IPS-15b (cell line): ENCODE data around the gene SLC35B2.

ENCODE experiments used
- H3K27me3 ChIP-seq: one replicate; pipeline ENCODE4 v1.6.1; 2013; ENCODE audit warnings: low read length; ENCODE audit not compliant: control insufficient read depth, insufficient read depth
- H3K36me3 ChIP-seq: one replicate; pipeline ENCODE4 v1.6.1; 2013; ENCODE audit warnings: low read length; ENCODE audit not compliant: control insufficient read depth, insufficient read depth
- H3K4me1 ChIP-seq: one replicate; pipeline ENCODE4 v1.6.1; 2013; ENCODE audit warnings: mild to moderate bottlenecking, low read length; ENCODE audit not compliant: control insufficient read depth, insufficient read depth
- H3K4me3 ChIP-seq: one replicate; pipeline ENCODE4 v1.5.1; 2013; ENCODE audit warnings: low read depth, low read length
- H3K9ac ChIP-seq: one replicate; pipeline ENCODE4 v1.6.1; 2013; ENCODE audit warnings: low read depth, mild to moderate bottlenecking, low read length
- H3K9me3 ChIP-seq: one replicate; pipeline ENCODE4 v1.6.1; 2013; ENCODE audit warnings: mild to moderate bottlenecking, low read length; ENCODE audit not compliant: control insufficient read depth, insufficient read depth

SLC35B2 gene

GRCh38 chr6:44264154-44265006 lies 7.1 kb upstream of the SLC35B2 start:
- H3K36me3 ChIP-seq = peaks cover 14% of the 10 kb centered on the region
- H3K27me3 ChIP-seq = peaks cover 14% of the 10 kb centered on the region
- no peaks in the 10 kb centered on the region for H3K9me3 ChIP-seq
- H3K9ac ChIP-seq = peak overlapping the region; percentile 47
- H3K4me1 ChIP-seq = peaks cover 27% of the 10 kb centered on the region
- peak overlapping the region; percentile 82 for H3K4me3 ChIP-seq

DNA sequence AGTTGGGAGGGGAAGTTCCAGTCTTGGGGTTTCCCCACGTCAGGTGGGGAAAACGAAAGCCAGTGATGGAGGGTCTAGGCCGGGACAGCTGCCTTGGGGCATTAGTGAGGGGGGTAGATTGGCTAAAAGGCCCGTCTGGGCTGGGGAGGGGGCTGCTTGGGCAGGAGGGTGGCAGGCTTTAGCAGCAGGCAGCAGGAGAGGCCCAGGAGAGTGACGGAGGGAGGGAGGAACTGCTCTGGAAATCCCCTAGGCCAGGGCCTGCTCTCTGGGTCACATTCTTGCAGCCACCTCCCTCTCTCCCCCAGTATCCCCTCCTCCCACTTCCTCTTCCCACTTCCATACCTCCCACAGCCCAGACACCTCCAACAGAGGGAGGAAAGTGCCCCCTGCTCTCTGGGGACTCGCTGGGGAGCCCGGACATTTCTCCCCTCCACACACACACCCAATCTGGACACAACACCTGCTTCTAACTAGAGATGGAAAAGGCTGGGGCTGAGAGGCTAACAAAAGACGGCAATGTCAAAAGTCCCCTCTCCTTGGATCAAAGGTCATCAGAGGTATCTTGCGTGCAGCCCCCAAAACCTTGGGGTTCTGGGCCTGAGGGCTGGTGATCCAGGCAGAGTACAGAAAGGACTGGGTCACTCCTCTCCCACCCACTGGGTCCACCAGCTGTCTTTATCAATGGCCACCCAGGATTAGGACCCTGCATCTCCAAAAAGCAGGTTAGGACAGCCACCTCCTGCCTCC lies 6.2 kb upstream of the SLC35B2 start:
- H3K4me3 ChIP-seq = peak overlapping the region; percentile 82
- peaks cover 19% of the 10 kb centered on the region for H3K36me3 ChIP-seq
- H3K27me3 ChIP-seq = peaks cover 9% of the 10 kb centered on the region
- H3K9ac ChIP-seq = no peak overlapping the region
- peaks cover 19% of the 10 kb centered on the region for H3K4me1 ChIP-seq
- H3K9me3 ChIP-seq = no peaks in the 10 kb centered on the region

DNA sequence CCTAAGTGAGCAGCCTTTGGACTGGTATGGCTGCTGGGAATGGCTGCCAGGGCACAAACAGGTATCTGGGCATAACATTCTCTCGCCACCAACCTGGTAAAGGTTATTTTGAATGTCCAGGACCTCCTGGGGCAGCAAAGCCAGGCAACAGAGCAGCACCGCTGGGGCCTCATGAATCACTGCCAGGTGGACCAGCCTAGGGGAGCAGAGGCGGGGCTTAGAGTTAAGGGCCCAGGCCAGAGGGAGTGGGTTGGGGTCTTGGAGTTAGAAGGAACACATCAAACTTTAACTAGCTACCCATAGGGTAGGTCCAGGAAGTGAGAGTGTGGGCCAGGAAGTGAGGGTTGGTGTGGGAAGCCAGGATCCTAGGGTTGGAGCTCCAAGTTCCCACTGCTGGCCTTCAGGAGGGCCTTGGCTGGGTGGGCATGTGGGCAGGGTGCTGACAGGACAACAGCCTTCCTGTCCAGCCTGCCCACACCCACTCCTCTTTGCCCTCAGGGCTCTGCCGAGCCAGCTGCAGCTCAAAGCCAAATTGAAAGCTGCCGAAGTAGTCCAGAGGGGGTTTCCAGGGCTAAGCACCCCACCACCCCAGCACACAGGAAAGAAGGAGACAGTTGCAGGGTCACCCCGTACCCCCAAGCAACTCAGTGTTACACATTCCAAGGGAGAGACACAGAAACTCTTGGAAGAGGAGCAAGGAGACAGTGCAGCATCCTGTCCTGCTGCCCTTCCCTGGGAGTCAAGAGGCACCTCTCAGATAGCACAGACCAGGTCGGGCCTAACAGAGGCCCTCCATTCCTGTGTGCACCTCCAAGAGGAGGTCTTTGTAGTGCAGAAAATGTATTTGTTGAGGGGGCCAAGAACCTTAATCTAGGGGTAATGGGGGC lies 5.4 kb upstream of the SLC35B2 start:
- Histone ChIP-seq H3K4me1 (peaks cover 15% of the 10 kb centered on the region), H3K27me3 (peaks cover 9% of the 10 kb centered on the region), H3K4me3 (peak overlapping the region; percentile 82), H3K36me3 (peaks cover 19% of the 10 kb centered on the region), H3K9ac (no peak overlapping the region), H3K9me3 (no peaks in the 10 kb centered on the region)

DNA sequence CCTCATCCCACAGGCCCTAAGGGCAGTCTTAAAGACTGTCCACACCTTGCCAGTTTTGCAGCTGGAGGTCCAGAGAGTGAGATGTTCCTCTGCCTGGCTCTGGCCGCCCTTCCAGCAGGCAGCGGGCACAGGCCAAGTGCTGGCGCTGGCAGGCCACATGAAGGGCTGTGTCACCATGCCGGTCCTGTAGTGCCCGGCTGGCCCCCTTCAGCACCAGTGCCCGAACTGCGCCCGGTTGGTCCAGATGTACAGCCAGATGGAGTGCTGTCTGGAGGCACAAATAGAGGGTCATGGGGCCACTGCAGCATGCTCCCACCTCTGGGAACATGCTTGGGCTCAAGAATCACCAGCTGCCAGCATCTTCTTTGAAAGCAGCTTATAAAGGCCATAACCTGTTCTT lies 4.3 kb upstream of the SLC35B2 start:
- H3K4me1 ChIP-seq = peaks cover 15% of the 10 kb centered on the region
- no peak overlapping the region for H3K9ac ChIP-seq
- peaks cover 19% of the 10 kb centered on the region for H3K36me3 ChIP-seq
- no peak overlapping the region for H3K4me3 ChIP-seq
- H3K9me3 ChIP-seq = no peaks in the 10 kb centered on the region
- peaks cover 8% of the 10 kb centered on the region for H3K27me3 ChIP-seq

DNA sequence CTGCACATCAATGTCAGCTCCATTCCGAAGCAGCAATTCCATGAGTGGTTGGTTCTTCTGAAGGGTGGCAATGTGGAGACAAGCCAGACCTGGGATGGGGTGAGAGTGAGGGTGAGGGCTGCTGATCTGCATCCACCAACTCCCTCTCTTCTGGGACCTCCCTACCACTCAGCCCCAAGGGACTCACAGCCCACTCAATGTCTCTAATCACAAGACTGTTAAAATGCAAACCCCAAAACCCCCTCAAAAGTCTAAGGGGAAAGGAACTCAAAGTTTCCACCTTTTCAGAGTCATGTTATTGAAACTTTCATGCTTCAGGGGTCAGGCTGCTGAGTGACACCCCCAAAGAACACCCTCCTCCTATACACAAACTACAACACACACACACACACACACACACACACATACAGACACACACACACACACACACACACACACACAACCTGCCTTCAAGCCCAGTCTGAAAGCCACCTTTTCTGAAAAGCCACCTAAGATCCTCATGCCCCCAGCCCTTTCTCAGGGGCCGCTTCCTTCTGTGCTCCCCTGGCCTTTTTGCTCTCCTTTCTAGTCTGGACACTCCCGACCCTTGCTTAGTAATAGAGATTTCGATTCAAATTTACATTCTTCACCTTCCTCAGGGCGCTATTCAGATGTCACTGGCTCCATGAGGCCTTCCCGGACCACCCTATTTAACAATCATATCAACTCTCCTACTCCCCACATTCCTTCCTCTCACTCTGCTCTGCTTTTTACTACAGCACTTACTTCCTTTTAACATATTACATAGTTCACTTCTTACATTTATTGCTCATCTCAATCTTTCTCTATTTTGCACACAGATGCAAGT lies 3.3 kb upstream of the SLC35B2 start:
- Histone ChIP-seq H3K4me3 (no peak overlapping the region), H3K9me3 (no peaks in the 10 kb centered on the region), H3K27me3 (peaks cover 3% of the 10 kb centered on the region), H3K4me1 (peaks cover 15% of the 10 kb centered on the region), H3K36me3 (peaks cover 19% of the 10 kb centered on the region), H3K9ac (no peak overlapping the region)

DNA sequence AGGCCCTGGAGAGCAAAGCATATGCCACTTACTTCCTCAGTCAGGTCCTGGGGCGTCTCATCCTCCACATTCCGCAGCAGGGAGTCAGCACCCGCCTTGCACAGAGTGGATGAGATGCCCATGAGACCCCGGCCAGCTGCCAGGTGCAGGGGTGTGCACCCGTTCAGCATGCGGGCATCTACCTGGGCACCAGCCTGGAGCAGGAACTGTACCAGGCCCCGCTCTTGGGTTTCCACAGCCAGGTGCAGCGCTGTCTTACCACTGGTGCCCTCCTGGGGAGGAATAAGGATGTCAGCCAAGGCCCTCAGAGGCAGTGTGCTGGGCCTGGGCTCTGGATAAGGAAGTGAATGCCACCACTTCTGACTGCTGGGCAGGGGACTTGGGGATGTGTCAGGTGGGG lies 2.7 kb upstream of the SLC35B2 start:
- Histone ChIP-seq H3K4me3 (no peak overlapping the region), H3K36me3 (peaks cover 19% of the 10 kb centered on the region), H3K4me1 (peaks cover 15% of the 10 kb centered on the region), H3K9ac (no peak overlapping the region), H3K9me3 (no peaks in the 10 kb centered on the region), H3K27me3 (peaks cover 3% of the 10 kb centered on the region)

GRCh38 chr6:44258921-44259320 lies 1.6 kb upstream of the SLC35B2 start:
- Histone ChIP-seq H3K4me1 (peaks cover 9% of the 10 kb centered on the region), H3K9ac (no peak overlapping the region), H3K4me3 (no peak overlapping the region), H3K9me3 (no peaks in the 10 kb centered on the region), H3K27me3 (no peaks in the 10 kb centered on the region), H3K36me3 (peaks cover 22% of the 10 kb centered on the region)

DNA sequence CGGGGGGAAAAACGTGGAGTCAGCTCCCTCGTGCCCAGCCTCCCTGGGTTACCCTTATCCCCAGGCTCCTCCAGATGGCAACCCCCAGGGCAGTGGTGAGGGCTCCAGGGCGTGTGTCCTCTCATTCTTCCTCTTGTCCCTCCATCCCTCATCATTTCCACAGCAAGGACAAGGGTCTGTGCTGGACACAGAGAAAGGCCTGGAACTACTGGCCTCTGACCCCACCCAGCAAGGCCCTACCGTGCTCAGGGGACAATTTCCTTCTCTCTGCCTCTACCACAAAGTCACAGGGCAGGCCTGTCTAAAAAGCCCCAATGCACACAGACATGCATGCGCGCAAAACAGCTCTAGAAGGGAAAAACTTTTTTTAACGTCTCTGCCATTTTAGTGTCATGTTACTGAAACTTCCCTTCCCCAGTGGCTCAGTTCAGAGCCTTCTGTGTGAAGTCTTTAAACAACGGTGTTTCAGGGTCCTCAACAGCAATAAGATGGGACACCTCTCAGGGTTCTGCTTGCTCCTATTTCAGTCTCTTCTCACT lies 1.1 kb upstream of the SLC35B2 start:
- Histone ChIP-seq H3K4me1 (peaks cover 4% of the 10 kb centered on the region), H3K9me3 (no peaks in the 10 kb centered on the region), H3K27me3 (no peaks in the 10 kb centered on the region), H3K4me3 (peak overlapping the region; percentile 51), H3K36me3 (peaks cover 25% of the 10 kb centered on the region), H3K9ac (no peak overlapping the region)

- Histone ChIP-seq H3K36me3 (peaks cover 30% of the 10 kb centered on the region), H3K9ac (peak overlapping the region; percentile 41), H3K4me1 (no peaks in the 10 kb centered on the region), H3K4me3 (peak overlapping the region; percentile 51), H3K9me3 (no peaks in the 10 kb centered on the region), H3K27me3 (no peaks in the 10 kb centered on the region)
These were observed 511 bp upstream of the SLC35B2 start for GRCh38 chr6:44257753-44258324.

DNA sequence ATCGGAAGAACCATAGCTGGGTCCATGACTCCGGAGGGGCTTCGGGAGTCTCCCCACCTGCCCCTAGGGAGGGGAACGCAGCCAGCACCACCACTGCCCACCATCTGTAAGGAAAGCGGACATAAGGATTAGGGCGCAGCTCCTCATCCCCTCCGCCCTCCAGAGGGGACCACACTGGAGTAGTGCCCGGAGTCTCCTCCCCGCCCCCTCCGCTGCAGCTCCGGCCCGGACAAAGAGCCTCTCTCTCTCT lies 628 bp downstream of the SLC35B2 start:
- Histone ChIP-seq H3K4me1 (no peaks in the 10 kb centered on the region), H3K36me3 (peaks cover 32% of the 10 kb centered on the region), H3K4me3 (peak overlapping the region; percentile 86), H3K9me3 (no peaks in the 10 kb centered on the region), H3K27me3 (no peaks in the 10 kb centered on the region), H3K9ac (peak overlapping the region; percentile 82)
